SK-N-SH (cell line): ENCODE results near the gene PDE2A.

ENCODE experiments used
- GABPA ChIP-seq: IDR thresholded peaks from 2 replicates; pipeline ENCODE4 v1.4.0; 2012; ENCODE audit warnings: low read depth, mild to moderate bottlenecking
- TF ChIP-seq, protein P1 (sequence below): fragments of 200-600 bp; sonication (generic); IDR thresholded peaks from 2 replicates; pipeline ENCODE4 v1.6.1; 2017; ENCODE audit warnings: antibody characterized with exemption, mild to moderate bottlenecking, moderate library complexity
- TF ChIP-seq, protein P2 (sequence below): IDR thresholded peaks from 2 replicates; pipeline ENCODE4 v1.4.0; 2012; ENCODE audit warnings: low read depth, borderline replicate concordance

DNA sequence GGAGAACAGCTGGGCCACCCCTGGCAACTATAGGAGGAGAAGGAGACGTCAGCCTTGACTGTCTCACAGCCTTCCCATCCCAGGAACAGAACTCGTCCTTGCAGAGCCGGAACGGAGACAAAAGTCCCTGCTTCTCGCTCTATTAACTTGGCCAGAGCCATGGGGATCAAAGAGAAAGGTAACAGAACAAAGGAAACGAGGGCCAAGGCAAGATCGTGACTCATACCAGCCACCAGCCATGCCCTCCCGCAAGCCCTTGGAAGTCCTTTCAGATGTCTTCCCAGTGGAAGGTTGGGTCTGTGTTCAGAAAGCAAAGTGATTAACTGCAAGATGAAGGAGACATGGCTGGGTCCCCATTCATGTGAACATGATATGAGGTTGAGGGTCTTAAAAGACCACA is 64.7 kb downstream of the PDE2A start:
- TF ChIP-seq, protein P1, sequence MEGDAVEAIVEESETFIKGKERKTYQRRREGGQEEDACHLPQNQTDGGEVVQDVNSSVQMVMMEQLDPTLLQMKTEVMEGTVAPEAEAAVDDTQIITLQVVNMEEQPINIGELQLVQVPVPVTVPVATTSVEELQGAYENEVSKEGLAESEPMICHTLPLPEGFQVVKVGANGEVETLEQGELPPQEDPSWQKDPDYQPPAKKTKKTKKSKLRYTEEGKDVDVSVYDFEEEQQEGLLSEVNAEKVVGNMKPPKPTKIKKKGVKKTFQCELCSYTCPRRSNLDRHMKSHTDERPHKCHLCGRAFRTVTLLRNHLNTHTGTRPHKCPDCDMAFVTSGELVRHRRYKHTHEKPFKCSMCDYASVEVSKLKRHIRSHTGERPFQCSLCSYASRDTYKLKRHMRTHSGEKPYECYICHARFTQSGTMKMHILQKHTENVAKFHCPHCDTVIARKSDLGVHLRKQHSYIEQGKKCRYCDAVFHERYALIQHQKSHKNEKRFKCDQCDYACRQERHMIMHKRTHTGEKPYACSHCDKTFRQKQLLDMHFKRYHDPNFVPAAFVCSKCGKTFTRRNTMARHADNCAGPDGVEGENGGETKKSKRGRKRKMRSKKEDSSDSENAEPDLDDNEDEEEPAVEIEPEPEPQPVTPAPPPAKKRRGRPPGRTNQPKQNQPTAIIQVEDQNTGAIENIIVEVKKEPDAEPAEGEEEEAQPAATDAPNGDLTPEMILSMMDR = no peak
- TF ChIP-seq, protein P2, sequence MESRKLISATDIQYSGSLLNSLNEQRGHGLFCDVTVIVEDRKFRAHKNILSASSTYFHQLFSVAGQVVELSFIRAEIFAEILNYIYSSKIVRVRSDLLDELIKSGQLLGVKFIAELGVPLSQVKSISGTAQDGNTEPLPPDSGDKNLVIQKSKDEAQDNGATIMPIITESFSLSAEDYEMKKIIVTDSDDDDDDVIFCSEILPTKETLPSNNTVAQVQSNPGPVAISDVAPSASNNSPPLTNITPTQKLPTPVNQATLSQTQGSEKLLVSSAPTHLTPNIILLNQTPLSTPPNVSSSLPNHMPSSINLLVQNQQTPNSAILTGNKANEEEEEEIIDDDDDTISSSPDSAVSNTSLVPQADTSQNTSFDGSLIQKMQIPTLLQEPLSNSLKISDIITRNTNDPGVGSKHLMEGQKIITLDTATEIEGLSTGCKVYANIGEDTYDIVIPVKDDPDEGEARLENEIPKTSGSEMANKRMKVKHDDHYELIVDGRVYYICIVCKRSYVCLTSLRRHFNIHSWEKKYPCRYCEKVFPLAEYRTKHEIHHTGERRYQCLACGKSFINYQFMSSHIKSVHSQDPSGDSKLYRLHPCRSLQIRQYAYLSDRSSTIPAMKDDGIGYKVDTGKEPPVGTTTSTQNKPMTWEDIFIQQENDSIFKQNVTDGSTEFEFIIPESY = no peak
- TF ChIP-seq GABPA = no peak
